Prostate gland (tissue), 2 donors: Measurements from ENCODE around the gene ARCN1.

ENCODE experiments used
- POLR2A ChIP-seq: fragments of 450-650 bp; IDR thresholded peaks from one replicate; pipeline ENCODE4 v1.6.1; 2016; ENCODE audit warnings: antibody characterized with exemption, mild to moderate bottlenecking
- TF ChIP-seq, protein P1 (sequence below), 4 experiments: fragments of 200-600 bp in 2 of 4; fragments of 450-650 bp in 2 of 4; sonication (generic) in 2 of 4; IDR thresholded peaks; 1 replicate in 3 of 4; 2 replicates in 1 of 4; pipeline ENCODE4 v1.5.1; 2016 to 2019; ENCODE audit warnings: antibody characterized with exemption in 4 of 4, mild to moderate bottlenecking in 2 of 4, moderate library complexity in 2 of 4

- TF ChIP-seq, protein P1, sequence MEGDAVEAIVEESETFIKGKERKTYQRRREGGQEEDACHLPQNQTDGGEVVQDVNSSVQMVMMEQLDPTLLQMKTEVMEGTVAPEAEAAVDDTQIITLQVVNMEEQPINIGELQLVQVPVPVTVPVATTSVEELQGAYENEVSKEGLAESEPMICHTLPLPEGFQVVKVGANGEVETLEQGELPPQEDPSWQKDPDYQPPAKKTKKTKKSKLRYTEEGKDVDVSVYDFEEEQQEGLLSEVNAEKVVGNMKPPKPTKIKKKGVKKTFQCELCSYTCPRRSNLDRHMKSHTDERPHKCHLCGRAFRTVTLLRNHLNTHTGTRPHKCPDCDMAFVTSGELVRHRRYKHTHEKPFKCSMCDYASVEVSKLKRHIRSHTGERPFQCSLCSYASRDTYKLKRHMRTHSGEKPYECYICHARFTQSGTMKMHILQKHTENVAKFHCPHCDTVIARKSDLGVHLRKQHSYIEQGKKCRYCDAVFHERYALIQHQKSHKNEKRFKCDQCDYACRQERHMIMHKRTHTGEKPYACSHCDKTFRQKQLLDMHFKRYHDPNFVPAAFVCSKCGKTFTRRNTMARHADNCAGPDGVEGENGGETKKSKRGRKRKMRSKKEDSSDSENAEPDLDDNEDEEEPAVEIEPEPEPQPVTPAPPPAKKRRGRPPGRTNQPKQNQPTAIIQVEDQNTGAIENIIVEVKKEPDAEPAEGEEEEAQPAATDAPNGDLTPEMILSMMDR (IDR thresholded peaks at IDR 0.05), result no peak
- no peak for TF ChIP-seq POLR2A
Measured at GRCh38 chr11:118651820-118652219, 79.6 kb downstream of the ARCN1 start.
